CD4-positive, alpha-beta T cell (primary cell): Measurements from ENCODE around the gene MPDZ. TPM values are rescaled to one million over a fixed set of nuclear protein-coding genes. Genes with fewer than 3 reads are reported as not detected.

ENCODE experiments used
- ATAC-seq: fragments of 200-7000 bp; cut with Tn5 transposase; one replicate; pipeline ENCODE4 v1.10.0; 2022; ENCODE audit warnings: mild to moderate bottlenecking; ENCODE audit not compliant: poor library complexity
- CTCF ChIA-PET: fragments of 350-600 bp; sonication (Branson Sonifier 250); formaldehyde crosslinking; loops from one replicate; lab custom pipeline; 2021; ENCODE audit warnings: antibody characterized with exemption, inconsistent platforms; lab: Charles Lee
- POLR2A ChIA-PET: fragments of 350-600 bp; sonication (Branson Sonifier 250); formaldehyde crosslinking; loops from one replicate; lab custom pipeline; 2021; ENCODE audit warnings: antibody characterized with exemption, inconsistent platforms; lab: Charles Lee
- DNase-seq, 14 experiments: peaks; one replicate each; pipeline ENCODE4 v3.0.0-alpha.2; 2013 to 2020; ENCODE audit warnings: mixed read lengths in 2 of 14
- H3K27ac ChIP-seq, 2 donors: one replicate each; pipeline versions ENCODE4 v1.5.1 to v1.7.0; 2013; ENCODE audit warnings: low read length in 2 of 2, low read depth in 1 of 2, mild to moderate bottlenecking in 1 of 2
- H3K27me3 ChIP-seq, 2 experiments: 1 replicate in 1 of 2; 2 replicates in 1 of 2; pipeline versions ENCODE4 v1.6.1 to v1.7.0; 2013; ENCODE audit warnings: low read length in 2 of 2, control low read depth in 1 of 2, mild to moderate bottlenecking in 1 of 2, moderate library complexity in 1 of 2; ENCODE audit not compliant: insufficient read depth in 2 of 2, control insufficient read depth in 1 of 2
- H3K36me3 ChIP-seq: one replicate; pipeline ENCODE4 v1.6.1; 2013; ENCODE audit warnings: low read length, control low read depth; ENCODE audit not compliant: insufficient read depth
- H3K4me1 ChIP-seq: one replicate; pipeline ENCODE4 v1.6.1; 2013; ENCODE audit warnings: low read length, control low read depth; ENCODE audit not compliant: insufficient read depth
- H3K4me3 ChIP-seq: one replicate; pipeline ENCODE4 v1.5.1; 2013; ENCODE audit warnings: mild to moderate bottlenecking, low read length, moderate library complexity
- H3K9me3 ChIP-seq, 2 experiments: 1 replicate in 1 of 2; 2 replicates in 1 of 2; pipeline versions ENCODE4 v1.6.1 to v1.7.0; 2013; ENCODE audit warnings: low read length in 2 of 2, mild to moderate bottlenecking in 2 of 2, control low read depth in 1 of 2, moderate library complexity in 1 of 2; ENCODE audit not compliant: control insufficient read depth in 1 of 2, insufficient read depth in 1 of 2
- H3K27ac Mint-ChIP-seq: one replicate; pipeline ENCODE4 v1.8.0; 2020; ENCODE audit warnings: mixed read lengths
- H3K27me3 Mint-ChIP-seq: one replicate; pipeline ENCODE4 v1.8.0; 2021; ENCODE audit warnings: mixed read lengths
- H3K36me3 Mint-ChIP-seq: one replicate; pipeline ENCODE4 v1.8.0; 2021; ENCODE audit warnings: low read depth, mixed read lengths
- H3K4me1 Mint-ChIP-seq: one replicate; pipeline ENCODE4 v1.8.0; 2021; ENCODE audit warnings: low read depth, mixed read lengths
- H3K4me3 Mint-ChIP-seq: one replicate; pipeline ENCODE4 v1.8.0; 2020; ENCODE audit warnings: mild to moderate bottlenecking, mixed read lengths
- H3K9me3 Mint-ChIP-seq: one replicate; pipeline ENCODE4 v1.8.0; 2020; ENCODE audit warnings: mixed read lengths
- CTCF ChIP-seq: fragments of 200-600 bp; IDR thresholded peaks from one replicate; pipeline ENCODE4 v1.8.0; 2022; ENCODE audit warnings: antibody characterized with exemption, mild to moderate bottlenecking
- intact Hi-C, 2 experiments: fragments of 100-400 bp; cut with DNase I in 1 of 2; cut with micrococcal nuclease in 1 of 2; formaldehyde crosslinking; loops; one replicate each; pipeline versions ENCODE4 v1.15.1 to v1.9.0; 2023 to 2025; cut with DNase I, micrococcal nuclease
- total RNA-seq, 174 experiments: library from RNA in 2 of 174; stranded (reverse) in 2 of 174; gene quantifications; one replicate each; pipeline ENCODE4 v1.2.3 and lab custom pipeline; 2021 to 2026

The MPDZ gene
- total RNA-seq, 2 experiments from 2014 or later = not detected

GRCh38 chr9:13295556-13295955, 16.1 kb upstream of the MPDZ start:
- intact Hi-C loops = loop anchor here in 1 of 2 experiments (10.0 kb wide), 1 partner anchor 61 kb away; no protein-coding TSS in a partner anchor
- H3K36me3 Mint-ChIP-seq = no peaks in the 10 kb centered on the region
- Histone ChIP-seq H3K27me3 (no peaks in the 10 kb centered on the region), H3K9me3 (peaks cover 0 to 10% of the 10 kb centered on the region in 2 experiments), H3K4me3 (no peak overlapping the region), H3K27ac (no peak overlapping the region), H3K4me1 (no peaks in the 10 kb centered on the region), H3K36me3 (no peaks in the 10 kb centered on the region)
- POLR2A ChIA-PET = no interaction called here
- ATAC-seq (no peak), DNase-seq (no peak)
- CTCF ChIA-PET = no interaction called here
- peaks cover 11% of the 10 kb centered on the region for H3K9me3 Mint-ChIP-seq
- H3K27me3 Mint-ChIP-seq = no peaks in the 10 kb centered on the region
- no peak for TF ChIP-seq CTCF
- no peak overlapping the region for H3K4me3 Mint-ChIP-seq
- no peaks in the 10 kb centered on the region for H3K4me1 Mint-ChIP-seq
- H3K27ac Mint-ChIP-seq = no peak overlapping the region

- intact Hi-C loops = loop anchor here in 1 of 2 experiments (10.0 kb wide), 1 partner anchor 58 kb away; no protein-coding TSS in a partner anchor
- ChIA-PET CTCF (no interaction called here), POLR2A (no interaction called here)
- H3K27ac ChIP-seq = no peak overlapping the region
- Mint-ChIP-seq H3K27me3 (no peaks in the 10 kb centered on the region), H3K36me3 (no peaks in the 10 kb centered on the region), H3K9me3 (peaks cover 8% of the 10 kb centered on the region), H3K4me1 (no peaks in the 10 kb centered on the region), H3K4me3 (no peak overlapping the region), H3K27ac (no peak overlapping the region)
- no peak for TF ChIP-seq CTCF
- ATAC-seq = no peak
- H3K4me1 ChIP-seq = no peaks in the 10 kb centered on the region
- H3K27me3 ChIP-seq = no peaks in the 10 kb centered on the region
- H3K9me3 ChIP-seq = peaks cover 0 to 8% of the 10 kb centered on the region in 2 experiments
- no peak overlapping the region for H3K4me3 ChIP-seq
- DNase-seq = no peak
- H3K36me3 ChIP-seq = no peaks in the 10 kb centered on the region
Observed at GRCh38 chr9:13292782-13293181, 13.3 kb upstream of the MPDZ start.

GRCh38 chr9:13292158-13292557, 12.7 kb upstream of the MPDZ start:
- H3K27ac Mint-ChIP-seq = no peak overlapping the region
- H3K27ac ChIP-seq = no peak overlapping the region
- ATAC-seq (no peak), DNase-seq (no peak)
- no peaks in the 10 kb centered on the region for H3K4me1 Mint-ChIP-seq
- H3K4me1 ChIP-seq = no peaks in the 10 kb centered on the region
- H3K36me3 ChIP-seq = no peaks in the 10 kb centered on the region
- intact Hi-C loops = loop anchor here in 1 of 2 experiments (10.0 kb wide), 1 partner anchor 57 kb away; no protein-coding TSS in a partner anchor
- peaks cover 0 to 8% of the 10 kb centered on the region in 2 experiments for H3K9me3 ChIP-seq
- H3K27me3 Mint-ChIP-seq = no peaks in the 10 kb centered on the region
- TF ChIP-seq CTCF = no peak
- POLR2A ChIA-PET = no interaction called here
- no peaks in the 10 kb centered on the region for H3K36me3 Mint-ChIP-seq
- no peak overlapping the region for H3K4me3 Mint-ChIP-seq
- no peaks in the 10 kb centered on the region for H3K27me3 ChIP-seq
- H3K4me3 ChIP-seq = no peak overlapping the region
- CTCF ChIA-PET = no interaction called here
- peaks cover 7% of the 10 kb centered on the region for H3K9me3 Mint-ChIP-seq
